Ovary (tissue), 3 donors: ENCODE measurements around the gene RIPOR2.

ENCODE experiments used
- CTCF ChIP-seq, 3 donors: fragments of 450-650 bp in 2 of 3; fragments of 200-600 bp in 1 of 3; IDR thresholded peaks; one replicate each; pipeline versions ENCODE4 v1.5.1 to v1.8.0; 2016 to 2022; ENCODE audit warnings: antibody characterized with exemption in 3 of 3, mild to moderate bottlenecking in 1 of 3
- EP300 ChIP-seq: sonication (generic); formaldehyde crosslinking; IDR thresholded peaks from one replicate; pipeline ENCODE4 v1.6.1; 2017; ENCODE audit warnings: antibody characterized with exemption
- POLR2A ChIP-seq: fragments of 450-650 bp; IDR thresholded peaks from one replicate; pipeline ENCODE4 v1.6.1; 2017; ENCODE audit warnings: antibody characterized with exemption, mild to moderate bottlenecking, moderate library complexity
- donor health status: DM: no; HTN: no; CAD: no.

- TF ChIP-seq EP300: no peak
- TF ChIP-seq POLR2A: no peak
- no peak for TF ChIP-seq CTCF (IDR thresholded peaks at IDR 0.05)
These were observed 70.6 kb downstream of the RIPOR2 start for GRCh38 chr6:24865161-24865560.
